Urinary bladder (tissue), 4 donors: Measurements from ENCODE around the gene PAM16. TPM values are rescaled to one million over a fixed set of nuclear protein-coding genes. Genes with fewer than 3 reads are reported as not detected.

ENCODE experiments used
- DNase-seq: peaks from one replicate; pipeline ENCODE4 v3.0.0-alpha.2; 2015; ENCODE audit errors: extremely low spot score
- H3K27ac ChIP-seq: one replicate; pipeline ENCODE4 v1.5.1; 2013; ENCODE audit warnings: low read depth, mild to moderate bottlenecking, moderate library complexity
- H3K36me3 ChIP-seq: one replicate; pipeline ENCODE4 v1.6.1; 2013; ENCODE audit warnings: mild to moderate bottlenecking, moderate library complexity; ENCODE audit not compliant: insufficient read depth
- H3K4me1 ChIP-seq: one replicate; pipeline ENCODE4 v1.6.1; 2013; ENCODE audit warnings: mild to moderate bottlenecking, moderate library complexity; ENCODE audit not compliant: insufficient read depth
- H3K4me3 ChIP-seq: one replicate; pipeline ENCODE4 v1.5.1; 2013; ENCODE audit warnings: low read depth, low read length
- WGBS: extraction: QIAGEN DNeasy Blood & Tissue Kit; methylation state at CpG from one replicate; pipeline ENCODE4 v1.1.7; 2013; 5-methylcytosine and 5-hydroxymethylcytosine counted together
- polyA plus RNA-seq: library from polyadenylated mRNA; stranded (reverse); fragments of 200-250 nt; gene quantifications from one replicate; pipeline ENCODE4 v1.2.3, GENCODE V29; 2013
- total RNA-seq: library from RNA; depleted of rRNA; stranded (reverse); fragments of >200 nt; gene quantifications from one replicate; pipeline ENCODE4 v1.2.3, GENCODE V29; 2014
- donor health status: healthy with polysubstance abuse.
- donor health status: healthy.

PAM16 gene
- total and polyA plus RNA-seq, 2 donors: 8.6 to 48.9 TPM

- DNase-seq: no peak
- 12% methylated on average over 20 of the region's 20 CpGs for WGBS
- no peaks in the 10 kb centered on the region for H3K36me3 ChIP-seq
- H3K4me3 ChIP-seq: peak overlapping the region; percentile 71
- peaks cover 2% of the 10 kb centered on the region for H3K4me1 ChIP-seq
- H3K27ac ChIP-seq: peak overlapping the region; percentile 30
These were observed 34.1 kb downstream of the PAM16 start for GRCh38 chr16:4316864-4317531.

DNA sequence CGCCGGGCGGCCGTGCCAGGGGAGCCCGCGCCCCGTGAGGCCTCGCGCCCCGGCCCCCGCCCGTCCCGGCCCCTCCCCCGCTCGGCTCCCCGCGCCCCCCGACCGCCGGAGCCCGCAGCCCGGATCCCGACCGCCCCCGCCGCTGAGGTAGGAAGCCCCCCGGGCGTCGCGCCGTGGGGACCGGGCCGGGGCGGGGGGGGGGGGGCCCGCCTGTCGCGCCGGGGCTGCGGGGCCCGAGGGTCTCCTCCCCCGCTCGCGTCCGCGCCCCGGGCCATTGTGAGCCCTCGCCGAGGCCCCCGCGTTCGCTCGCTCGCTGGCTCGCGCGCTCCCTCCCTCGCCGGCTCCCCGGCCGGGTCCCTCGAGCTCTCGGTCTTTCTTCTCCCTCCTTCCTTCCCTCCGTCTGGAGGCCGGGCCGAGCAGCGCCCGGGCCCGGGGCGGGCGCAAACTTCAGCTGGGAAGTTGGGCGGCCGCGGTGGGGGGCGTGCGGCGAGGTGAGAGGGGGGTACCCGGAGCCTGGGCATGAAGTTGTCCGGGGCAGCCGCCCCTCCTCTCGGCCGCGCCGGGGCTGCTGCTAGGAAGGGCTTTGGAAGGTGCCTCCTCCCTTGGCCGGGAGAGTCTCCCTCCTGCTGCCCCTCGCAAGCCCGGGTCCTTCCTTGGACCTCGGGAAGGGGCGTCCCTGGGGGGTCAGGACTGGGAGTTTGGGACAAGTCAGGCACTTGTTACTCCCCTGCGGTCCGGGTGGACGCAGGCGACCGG lies 34.8 kb downstream of the PAM16 start:
- H3K36me3 ChIP-seq: no peaks in the 10 kb centered on the region
- peak overlapping the region; percentile 30 for H3K27ac ChIP-seq
- 2% methylated on average over 86 of the region's 93 CpGs for WGBS
- peak overlapping the region; percentile 71 for H3K4me3 ChIP-seq
- peaks cover 2% of the 10 kb centered on the region for H3K4me1 ChIP-seq
- DNase-seq: no peak

GRCh38 chr16:4315186-4316107 lies 35.7 kb downstream of the PAM16 start, which contains the start of gene GLIS2:
GLIS2 (plus strand) TSS chr16:4316067; CDS start chr16:4332281, 16,214 bp downstream.
- Histone ChIP-seq H3K27ac (peak within 1 kb of the TSS; percentile 80), H3K36me3 (no peaks in the 10 kb centered on the region), H3K4me1 (peaks cover under 1% of the 10 kb centered on the region), H3K4me3 (peak within 1 kb of the TSS; percentile 71)
- DNase-seq: no peak
- under 1% methylated on average over 104 of the region's 115 CpGs for WGBS

- H3K36me3 ChIP-seq: no peaks in the 10 kb centered on the region
- no peaks in the 10 kb centered on the region for H3K4me1 ChIP-seq
- H3K4me3 ChIP-seq: peak overlapping the region; percentile 71
- peak overlapping the region; percentile 11 for H3K27ac ChIP-seq
- WGBS: 4% methylated on average over 33 of the region's 33 CpGs
- DNase-seq: no peak
These were observed 36.5 kb downstream of the PAM16 start for GRCh38 chr16:4314532-4315185.

- no peaks in the 10 kb centered on the region for H3K36me3 ChIP-seq
- no peak overlapping the region for H3K4me3 ChIP-seq
- WGBS: 24% methylated on average over 43 of the region's 43 CpGs
- no peaks in the 10 kb centered on the region for H3K4me1 ChIP-seq
- DNase-seq: no peak
- H3K27ac ChIP-seq: no peak overlapping the region
These were observed 37.3 kb downstream of the PAM16 start for GRCh38 chr16:4313563-4314531.

- H3K4me3 ChIP-seq: no peak overlapping the region
- no peaks in the 10 kb centered on the region for H3K4me1 ChIP-seq
- DNase-seq: no peak
- 26% methylated on average over 11 of the region's 11 CpGs for WGBS
- H3K36me3 ChIP-seq: no peaks in the 10 kb centered on the region
- H3K27ac ChIP-seq: no peak overlapping the region
These were observed 41.3 kb downstream of the PAM16 start for GRCh38 chr16:4309833-4310266.

DNA sequence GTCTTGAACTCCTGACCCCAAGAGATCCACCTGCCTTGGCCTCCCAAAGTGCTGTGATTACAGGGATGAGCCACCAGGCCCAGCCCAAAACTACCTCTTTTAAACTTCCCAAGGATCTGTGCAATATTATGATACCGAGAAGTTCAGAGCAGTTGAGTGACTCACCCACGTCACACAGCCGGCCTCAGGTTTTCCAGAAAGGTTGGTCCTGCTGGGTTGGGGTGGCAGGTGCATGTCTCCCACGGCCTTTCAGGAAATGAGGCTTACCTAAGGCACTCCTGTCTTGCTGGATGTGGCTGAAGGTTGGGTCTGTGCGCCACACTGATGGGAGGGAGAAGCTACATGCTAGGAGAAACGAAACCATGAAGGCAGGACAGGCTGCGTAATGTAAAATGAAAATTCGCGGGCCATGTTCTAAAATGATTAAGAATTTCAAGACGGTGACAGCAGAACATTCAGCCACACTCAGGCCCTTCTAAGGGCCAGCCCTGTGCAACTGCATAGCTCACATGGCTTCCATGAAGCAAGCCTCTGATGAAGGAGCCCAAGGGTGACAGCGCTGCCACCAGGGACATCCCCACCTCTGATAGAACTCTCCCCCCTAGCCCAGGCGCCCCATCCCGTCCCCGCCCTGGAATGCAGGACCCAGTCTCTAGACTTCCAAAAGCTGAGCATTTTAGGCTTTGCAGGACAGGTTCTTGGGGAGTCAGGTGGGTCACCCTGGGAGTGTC lies 41.9 kb downstream of the PAM16 start:
- Histone ChIP-seq H3K27ac (no peak overlapping the region), H3K4me1 (no peaks in the 10 kb centered on the region), H3K36me3 (no peaks in the 10 kb centered on the region), H3K4me3 (no peak overlapping the region)
- no peak for DNase-seq
- 86% methylated on average over 14 of the region's 14 CpGs for WGBS

- Histone ChIP-seq H3K36me3 (no peaks in the 10 kb centered on the region), H3K4me1 (no peaks in the 10 kb centered on the region), H3K27ac (peak overlapping the region; percentile 32), H3K4me3 (peak overlapping the region; percentile 25)
- WGBS: 4% methylated on average over 68 of the region's 68 CpGs
- DNase-seq: peak; percentile 83
These were observed 43.7 kb downstream of the PAM16 start for GRCh38 chr16:4307215-4308037.

DNA sequence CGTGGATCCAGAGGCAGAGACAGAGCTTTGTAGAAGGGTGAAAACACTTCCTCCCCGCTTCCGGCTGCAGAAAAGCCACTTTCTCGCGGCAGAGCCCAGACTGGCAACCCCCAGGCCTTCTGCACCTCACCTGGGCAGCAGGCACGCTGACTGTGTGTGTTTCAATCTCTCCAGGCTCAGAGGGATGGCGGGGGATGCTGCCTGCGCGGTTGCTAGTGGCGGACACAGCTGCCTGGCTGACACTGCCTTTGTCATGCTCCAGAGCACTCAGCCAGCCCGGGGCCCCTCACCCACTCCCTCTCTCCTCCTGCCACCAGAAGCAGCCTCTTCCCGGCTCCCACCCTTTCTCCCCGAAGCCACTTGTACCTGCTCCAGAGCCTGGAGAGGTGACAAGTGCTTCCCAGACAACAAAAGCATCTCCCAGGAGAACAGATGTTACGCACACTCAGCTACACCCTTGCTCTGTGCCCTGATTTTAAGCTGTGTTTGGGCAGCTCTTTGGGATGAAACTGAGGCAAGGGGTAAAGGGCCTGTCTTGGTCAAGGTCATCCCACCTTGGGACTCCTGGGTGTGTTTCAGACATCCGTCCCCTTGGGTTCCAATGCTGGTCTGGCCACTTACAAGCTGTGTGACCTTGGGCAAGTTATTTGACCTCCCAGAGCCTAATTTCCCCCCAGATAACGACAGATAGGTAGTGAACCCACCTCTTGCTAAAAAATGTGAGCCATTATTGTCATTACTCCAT lies 44.5 kb downstream of the PAM16 start:
- no peak for DNase-seq
- WGBS: 70% methylated on average over 16 of the region's 16 CpGs
- peak overlapping the region; percentile 28 for H3K27ac ChIP-seq
- H3K4me3 ChIP-seq: peak overlapping the region; percentile 25
- H3K36me3 ChIP-seq: no peaks in the 10 kb centered on the region
- H3K4me1 ChIP-seq: no peaks in the 10 kb centered on the region

DNA sequence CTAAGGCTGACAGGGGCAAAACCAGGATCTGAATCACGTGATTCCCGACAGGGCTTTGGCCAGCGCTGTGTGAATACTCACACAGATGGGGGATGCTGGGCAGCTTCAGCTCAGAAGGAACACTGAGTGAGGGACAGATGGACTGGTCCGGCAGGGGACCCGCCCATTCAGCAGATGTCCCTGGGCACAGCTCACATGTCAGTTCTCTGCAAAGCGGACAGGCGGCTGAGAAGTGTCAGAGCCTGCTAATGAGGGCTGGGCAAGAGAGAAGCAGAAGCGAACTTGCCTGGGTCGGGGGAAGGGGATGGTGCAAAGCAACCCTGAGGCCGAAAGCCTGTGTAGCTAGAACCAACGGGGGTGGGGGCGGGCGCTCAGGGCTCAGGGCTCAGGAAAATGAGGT lies 47.1 kb downstream of the PAM16 start:
- H3K36me3 ChIP-seq: no peaks in the 10 kb centered on the region
- H3K27ac ChIP-seq: no peak overlapping the region
- H3K4me1 ChIP-seq: no peaks in the 10 kb centered on the region
- WGBS: 71% methylated on average over 13 of the region's 13 CpGs
- H3K4me3 ChIP-seq: no peak overlapping the region
- no peak for DNase-seq
